Activated T-helper 1 cell treated with Interleukin-2 at 50 U/mL for 16 hours (primary cell): ENCODE results near the gene LTA.

ENCODE experiments used
- DNase-seq: peaks from one replicate; pipeline ENCODE4 v3.0.0-alpha.2; 2020; ENCODE audit warnings: low read depth

LTA gene

GRCh38 chr6:31541658-31542521 is 30.2 kb upstream of the LTA start, which contains the start of gene DDX39B:
Gene DDX39B (minus strand): TSS chr6:31542003. CDS start chr6:31540532, 1,471 bp downstream.
- peak; percentile 91 for DNase-seq

DNA sequence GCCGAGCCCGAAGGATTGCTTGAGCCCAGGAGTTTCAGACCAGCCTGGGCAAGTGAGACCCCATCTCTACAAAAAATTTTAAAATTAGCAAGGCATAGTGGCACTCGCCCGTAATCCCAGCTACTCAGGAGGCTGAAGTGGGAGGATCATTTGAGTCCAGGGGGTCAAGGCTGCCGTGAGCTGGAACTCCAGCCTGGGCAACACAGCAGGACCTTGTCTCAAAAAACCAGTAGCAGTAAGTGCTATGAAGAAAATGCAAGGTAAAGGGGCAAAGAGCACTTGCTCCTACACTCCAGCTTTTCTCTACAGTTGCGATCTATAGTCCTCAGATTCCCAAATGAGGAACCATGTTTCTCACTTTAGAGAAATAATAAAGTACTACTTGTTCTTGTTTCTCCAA is 28.4 kb upstream of the LTA start:
- DNase-seq, result no peak

DNA sequence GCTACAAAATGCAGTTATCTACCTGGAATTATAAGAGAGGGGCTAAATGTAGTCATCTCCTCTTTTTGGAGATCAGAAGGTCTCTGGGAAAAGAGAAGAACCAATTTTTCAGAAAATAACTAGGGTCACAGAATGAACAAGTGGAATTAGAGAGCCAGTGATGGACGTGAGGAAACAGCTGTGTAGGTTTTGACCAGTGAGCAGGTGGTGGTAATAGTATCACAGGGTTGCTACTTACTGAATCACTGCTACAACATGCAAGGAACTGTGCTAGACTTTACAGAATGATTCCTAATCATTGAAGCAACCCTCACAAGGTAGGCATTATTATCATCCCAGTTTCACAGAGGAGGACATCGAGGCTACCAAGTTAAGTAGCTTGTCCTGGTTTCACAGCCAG is 27.4 kb upstream of the LTA start:
- no peak for DNase-seq

DNA sequence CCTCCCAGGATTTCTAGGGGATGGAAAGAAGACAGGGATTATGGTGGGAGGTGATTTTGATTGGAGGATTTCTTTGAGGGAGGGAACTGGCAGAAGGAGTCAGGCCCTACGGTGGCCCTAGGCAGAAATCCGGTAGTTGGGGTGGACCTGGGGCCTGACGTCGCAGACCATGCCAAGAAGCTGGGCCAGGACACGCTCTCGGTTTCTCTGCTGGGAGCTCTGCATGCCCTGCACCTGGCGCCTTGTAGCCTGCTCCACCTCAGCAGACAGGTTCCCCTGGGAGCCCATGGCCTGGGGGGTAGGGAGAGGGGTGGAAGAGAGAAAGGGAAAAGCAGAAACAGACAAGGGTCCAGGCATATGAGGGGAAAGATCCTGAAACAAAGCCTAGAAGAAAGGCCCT is 26.8 kb upstream of the LTA start:
- no peak for DNase-seq

DNA sequence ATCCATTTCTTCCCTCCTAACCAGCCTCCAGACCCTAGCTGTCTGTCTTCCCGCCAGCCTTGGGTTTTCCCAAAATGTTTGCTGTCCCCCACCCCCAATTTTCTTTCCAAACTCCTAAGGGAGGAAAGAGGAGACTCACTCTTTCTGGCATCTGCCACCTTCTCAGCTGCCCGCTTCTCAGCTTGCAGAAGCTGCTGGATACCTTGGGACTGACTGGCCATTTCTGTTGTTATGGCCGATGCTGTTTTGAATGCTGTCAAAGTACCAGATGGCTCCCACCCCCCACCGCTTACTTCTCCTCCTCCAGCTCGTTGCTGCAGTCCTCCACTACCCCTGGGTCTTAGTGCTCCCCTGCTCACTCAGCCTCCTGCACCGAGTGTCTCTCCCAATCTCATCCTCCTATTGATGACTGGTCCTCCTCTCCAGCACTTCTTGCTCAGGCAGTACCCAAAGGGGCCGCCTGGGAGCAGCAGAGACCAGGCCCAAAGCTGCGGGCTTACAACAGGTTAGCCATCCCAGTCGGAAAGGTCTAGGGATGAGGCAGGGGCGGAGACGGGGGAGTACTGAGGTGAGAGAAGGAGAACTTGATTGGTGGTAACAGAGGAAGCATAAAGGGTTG is 25.6 kb upstream of the LTA start, which contains the start of gene ATP6V1G2:
TSS of gene ATP6V1G2 (minus strand) at position 270 of the 619 bp plus-strand sequence. CDS start at position 221, 49 bp downstream.
- peak; percentile 69 for DNase-seq

GRCh38 chr6:31546958-31547726 is 24.9 kb upstream of the LTA start, which contains the start of gene NFKBIL1:
Gene NFKBIL1 (plus strand): TSS chr6:31547608. CDS start chr6:31547695, 87 bp downstream.
- DNase-seq, result peak; percentile 82

GRCh38 chr6:31547727-31548543 is 24.2 kb upstream of the LTA start:
- no peak for DNase-seq

DNA sequence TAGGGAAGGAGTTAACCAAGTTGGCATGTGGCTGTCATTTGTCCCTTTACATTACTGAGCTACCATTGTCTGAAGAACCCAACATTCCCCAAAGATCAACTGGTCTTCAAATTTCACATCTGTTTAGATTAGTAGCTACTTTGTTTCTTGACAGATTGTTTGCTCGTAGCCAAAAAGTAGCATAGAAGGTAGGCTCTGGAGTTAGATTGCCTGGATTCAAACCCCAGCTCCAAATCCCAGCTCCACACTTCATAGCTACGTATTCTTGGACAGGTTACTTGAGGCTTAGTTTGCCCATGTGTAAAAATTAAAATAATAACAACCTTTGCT is 23.6 kb upstream of the LTA start:
- no peak for DNase-seq

DNA sequence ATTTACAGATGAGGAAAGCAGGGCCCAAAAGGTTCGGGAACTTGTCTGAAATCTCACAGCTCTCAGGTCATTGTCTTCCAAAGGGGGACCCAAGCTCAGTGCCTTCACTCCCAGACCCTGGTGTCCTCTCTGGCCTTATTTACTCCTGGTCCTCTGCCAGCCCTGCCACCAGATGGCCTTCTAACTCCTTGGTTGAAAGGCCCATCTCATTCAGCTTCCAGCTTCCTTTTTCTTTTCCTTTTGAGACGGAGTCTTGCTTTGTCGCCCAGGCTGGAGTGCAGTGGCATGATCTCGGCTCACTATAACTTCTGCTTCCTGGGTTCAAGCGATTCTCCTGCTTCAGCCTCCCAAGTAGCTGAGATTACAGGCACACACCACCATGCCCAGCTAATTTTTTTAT is 20.7 kb upstream of the LTA start:
- DNase-seq, result peak; percentile 45

DNA sequence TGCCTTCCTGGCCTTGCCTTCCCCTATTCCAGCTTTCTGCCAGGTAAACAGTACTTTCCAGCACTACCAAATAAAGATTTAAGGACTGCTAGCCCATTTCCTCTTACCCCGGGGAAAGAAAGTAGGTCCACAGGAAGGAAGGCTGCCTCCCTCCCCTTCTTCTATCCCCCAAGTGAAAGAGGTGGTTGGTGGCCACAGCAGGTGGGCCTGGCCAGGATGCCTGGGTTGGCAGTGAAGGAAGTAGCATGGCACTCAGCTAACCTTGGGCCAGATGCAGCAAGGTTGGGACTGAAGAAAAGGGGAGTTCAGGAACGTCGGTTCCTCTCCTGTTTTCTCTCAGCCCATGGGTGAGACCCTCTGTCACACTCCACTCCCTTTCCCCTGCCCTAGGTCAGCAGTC is 15.8 kb upstream of the LTA start:
- no peak for DNase-seq

DNA sequence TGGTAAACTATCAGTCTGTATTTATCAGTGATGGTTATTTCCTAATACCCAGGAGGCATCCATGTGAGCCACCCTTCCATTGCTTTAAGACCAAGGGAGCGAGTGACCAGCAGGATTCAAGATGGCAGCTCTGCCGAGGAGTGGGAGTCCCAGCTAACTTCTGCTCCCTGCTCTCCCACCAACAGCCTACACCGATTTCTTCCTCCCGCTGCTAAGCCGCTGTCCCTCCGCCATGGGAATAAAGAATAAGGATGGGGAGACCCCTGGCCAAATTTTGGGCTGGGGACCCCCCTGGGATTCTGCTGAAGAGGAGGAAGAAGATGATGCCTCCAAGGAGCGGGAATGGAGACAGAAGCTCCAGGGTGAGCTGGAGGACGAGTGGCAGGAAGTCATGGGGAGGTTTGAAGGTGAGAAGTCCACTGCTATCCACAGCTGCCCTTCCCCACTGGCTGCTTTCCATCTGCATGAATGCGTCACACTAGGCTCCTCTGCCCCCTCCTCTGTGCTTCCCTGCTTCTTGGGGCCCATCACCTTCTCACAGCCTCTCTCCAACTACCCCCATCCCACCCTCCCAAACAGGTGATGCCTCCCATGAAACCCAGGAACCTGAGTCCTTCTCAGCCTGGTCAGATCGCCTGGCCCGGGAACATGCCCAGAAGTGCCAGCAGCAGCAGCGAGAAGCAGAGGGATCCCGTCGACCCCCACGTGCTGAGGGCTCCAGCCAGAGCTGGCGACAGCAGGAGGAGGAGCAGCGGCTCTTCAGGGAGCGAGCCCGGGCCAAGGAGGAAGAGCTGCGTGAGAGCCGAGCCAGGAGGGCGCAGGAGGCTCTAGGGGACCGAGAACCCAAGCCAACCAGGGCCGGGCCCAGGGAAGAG is 14.4 kb upstream of the LTA start:
- DNase-seq, result no peak

GRCh38 chr6:31558318-31558625 is 13.8 kb upstream of the LTA start:
- DNase-seq, result no peak

GRCh38 chr6:31558631-31559500 is 13.2 kb upstream of the LTA start:
- peak; percentile 50 for DNase-seq

DNA sequence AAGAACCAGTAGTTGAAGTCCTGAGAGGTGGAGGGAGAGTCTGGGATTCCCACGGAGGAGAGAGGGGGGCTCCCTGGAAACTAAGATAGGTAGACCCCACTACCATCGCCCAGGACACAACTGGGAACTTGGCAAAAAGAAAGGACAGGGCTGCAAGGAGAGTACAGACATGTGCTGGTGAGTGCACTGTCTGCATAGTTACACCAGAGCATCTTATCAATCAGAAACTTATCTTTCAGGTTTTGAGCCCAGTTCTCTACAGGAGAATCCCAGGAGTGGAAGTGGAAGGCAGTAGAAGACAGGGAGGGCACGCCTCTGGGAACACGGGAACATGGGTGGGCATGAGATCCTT is 12.5 kb upstream of the LTA start:
- DNase-seq, result no peak

DNA sequence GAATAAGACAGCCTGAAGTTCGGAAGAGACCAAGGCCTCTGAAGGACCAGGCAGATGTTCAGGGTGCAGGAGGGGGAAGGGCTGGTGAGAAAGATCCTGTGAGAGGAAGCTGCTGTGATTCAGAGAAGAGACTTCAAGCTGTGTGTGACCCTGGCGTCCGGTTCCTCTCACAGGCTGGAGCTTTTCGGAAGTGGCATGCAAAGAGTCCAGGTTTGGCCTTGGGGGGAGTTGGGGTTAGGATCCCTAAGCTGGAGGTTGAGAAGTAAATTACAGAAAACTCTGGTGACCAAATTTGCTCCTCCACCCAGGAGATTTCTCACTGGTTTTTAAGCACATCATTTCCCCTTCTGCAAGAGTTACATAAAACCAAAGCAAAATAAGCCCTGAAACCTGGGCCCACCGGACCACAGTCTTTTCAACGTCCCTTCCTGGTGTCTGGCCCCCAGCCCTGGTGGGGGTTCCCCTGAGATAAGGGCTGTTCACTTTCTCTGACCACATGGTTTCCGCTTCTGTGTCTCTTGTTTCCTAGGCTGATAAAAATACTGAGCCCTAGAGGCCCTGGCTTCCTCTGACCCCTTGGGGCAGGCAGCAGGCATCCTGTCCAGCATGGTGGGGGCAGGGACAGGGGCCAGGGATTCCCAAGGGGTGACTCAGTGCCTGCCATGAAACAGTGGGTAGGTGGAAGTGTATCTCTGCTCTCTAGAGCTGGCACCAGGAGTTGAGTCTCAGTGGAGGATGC is 12.0 kb upstream of the LTA start:
- DNase-seq, result no peak

DNA sequence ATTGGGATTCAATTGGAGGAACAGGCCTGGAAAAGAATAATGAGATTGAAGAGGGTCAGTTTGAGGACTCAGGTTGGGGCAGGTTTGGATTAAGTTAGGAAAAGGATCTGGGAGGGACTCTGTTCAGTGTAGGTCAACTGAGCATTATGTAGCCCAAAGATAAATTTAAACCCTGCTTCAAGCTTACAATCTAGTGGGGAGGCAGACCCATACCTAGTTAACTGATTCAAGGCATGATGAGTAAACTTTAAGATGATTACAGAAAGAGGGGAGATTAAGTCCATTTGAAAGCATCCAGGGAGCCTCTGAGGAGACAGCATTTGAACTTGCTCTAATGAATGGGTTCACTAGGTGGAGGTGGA is 11.4 kb upstream of the LTA start:
- no peak for DNase-seq

GRCh38 chr6:31567531-31568370 is 4.3 kb upstream of the LTA start:
- no peak for DNase-seq

GRCh38 chr6:31568537-31568961 is 3.5 kb upstream of the LTA start:
- DNase-seq, result no peak
